ENCODE measurements around the gene ITGB4.
A peak's percentile ranks its signal among the peaks of the same experiment; 100 is the strongest.
"Not testable (repeated sequence)": the region's sequence is repeated elsewhere in the genome, so short reads cannot be mapped to it uniquely, and the experiment has no call there.

The ITGB4 gene

DNA sequence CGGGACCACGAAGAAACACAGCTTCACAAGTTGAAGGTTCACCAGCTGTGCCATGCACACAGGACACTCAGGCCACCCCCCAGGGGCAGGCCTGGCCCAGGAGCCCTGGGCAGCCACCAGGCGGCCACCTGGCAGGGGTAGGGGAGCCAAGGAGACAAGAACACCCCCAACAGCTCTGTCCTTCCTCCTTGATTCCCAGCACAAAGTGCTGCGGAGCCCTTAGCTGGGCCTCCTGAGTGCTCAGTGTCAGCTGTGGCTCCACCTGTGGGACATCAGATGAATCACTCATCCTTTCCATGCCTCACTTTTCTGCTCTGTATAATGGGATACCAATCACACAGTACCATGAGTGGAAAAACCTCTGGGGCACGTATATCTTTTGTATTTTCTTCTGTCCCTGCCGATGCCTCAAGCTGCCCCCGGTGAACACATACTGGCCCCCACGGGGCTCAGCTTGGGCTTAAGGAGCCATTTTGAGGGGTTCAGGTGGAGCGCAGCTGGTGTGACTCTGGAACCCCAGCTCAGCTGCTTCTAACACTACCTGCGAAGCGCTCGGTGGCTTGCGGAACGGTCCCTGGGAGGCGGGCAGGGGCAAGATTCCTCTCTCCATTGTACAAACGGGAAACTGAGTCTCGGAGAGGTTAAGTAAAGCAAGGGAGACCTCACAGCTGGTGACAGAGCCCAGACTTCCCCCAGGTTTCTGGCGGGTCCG lies 31.7 kb downstream of the ITGB4 start:
- no peak for DNase-seq (ENCODE audit: low read depth in 2 of 2)

DNA sequence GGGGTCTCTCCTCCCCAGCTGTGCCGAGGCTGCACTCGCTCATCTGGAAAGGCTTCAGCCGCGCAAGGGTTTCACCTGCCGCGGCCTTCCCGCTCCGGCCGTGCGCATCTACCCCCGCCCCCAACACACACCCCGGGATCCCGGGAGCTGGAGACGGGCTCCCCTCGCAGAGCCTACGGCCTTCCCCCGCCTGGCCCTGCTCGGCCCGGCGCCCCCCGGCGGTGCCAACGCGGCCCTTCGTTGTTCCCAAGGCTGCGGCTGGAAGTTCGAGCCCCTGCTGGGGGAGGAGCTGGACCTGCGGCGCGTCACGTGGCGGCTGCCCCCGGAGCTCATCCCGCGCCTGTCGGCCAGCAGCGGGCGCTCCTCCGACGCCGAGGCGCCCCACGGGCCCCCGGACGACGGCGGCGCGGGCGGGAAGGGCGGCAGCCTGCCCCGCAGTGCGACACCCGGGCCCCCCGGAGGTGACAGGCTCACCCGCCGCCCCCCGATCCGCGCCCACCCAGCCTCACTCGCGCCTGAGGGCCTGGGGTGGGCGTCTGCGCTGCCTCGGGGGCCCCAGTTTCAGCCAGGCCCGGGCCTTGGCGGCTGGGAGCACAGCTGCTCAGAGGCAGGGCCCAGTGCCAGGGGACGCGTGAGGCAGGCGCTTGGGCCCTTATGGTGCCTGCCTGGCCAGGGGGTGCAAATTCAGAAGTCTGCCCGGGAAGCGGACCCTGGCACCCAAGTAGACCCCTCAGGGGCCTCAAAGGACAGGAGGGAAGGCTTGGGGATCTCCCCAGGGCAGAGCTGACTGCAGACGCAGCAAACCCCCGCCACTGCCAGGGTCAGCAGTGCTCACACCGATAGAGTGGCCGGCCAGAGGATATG lies 32.5 kb downstream of the ITGB4 start:
- peak; percentile 51 to 67 for DNase-seq (ENCODE audit: low read depth in 2 of 2)

DNA sequence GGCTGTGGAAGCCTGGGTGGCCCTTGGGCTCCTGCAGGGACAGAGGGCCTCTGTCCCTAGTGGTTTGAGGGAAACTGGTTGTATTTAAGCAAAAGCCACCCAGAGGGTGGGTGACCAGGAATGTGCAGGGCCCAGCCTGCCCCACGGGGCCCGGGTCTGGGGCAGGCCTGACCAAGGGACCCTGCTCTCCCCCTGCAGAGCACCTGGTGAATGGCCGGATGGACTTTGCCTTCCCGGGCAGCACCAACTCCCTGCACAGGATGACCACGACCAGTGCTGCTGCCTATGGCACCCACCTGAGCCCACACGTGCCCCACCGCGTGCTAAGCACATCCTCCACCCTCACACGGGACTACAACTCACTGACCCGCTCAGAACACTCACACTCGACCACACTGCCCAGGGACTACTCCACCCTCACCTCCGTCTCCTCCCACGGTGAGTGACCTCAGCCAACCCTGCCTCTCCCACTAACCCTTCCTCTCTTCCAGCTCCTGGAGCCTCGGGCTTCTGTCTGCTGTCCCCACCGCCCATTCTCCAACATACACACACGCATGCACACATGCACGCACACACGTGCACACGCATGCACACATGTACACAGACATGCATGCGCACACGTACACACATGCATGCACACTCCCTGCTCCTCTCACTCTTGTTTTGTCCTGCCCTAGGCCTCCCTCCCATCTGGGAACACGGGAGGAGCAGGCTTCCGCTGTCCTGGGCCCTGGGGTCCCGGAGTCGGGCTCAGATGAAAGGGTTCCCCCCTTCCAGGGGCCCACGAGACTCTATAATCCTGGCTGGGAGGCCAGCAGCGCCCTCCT lies 33.3 kb downstream of the ITGB4 start:
- no peak for DNase-seq (ENCODE audit: low read depth in 2 of 2)

DNA sequence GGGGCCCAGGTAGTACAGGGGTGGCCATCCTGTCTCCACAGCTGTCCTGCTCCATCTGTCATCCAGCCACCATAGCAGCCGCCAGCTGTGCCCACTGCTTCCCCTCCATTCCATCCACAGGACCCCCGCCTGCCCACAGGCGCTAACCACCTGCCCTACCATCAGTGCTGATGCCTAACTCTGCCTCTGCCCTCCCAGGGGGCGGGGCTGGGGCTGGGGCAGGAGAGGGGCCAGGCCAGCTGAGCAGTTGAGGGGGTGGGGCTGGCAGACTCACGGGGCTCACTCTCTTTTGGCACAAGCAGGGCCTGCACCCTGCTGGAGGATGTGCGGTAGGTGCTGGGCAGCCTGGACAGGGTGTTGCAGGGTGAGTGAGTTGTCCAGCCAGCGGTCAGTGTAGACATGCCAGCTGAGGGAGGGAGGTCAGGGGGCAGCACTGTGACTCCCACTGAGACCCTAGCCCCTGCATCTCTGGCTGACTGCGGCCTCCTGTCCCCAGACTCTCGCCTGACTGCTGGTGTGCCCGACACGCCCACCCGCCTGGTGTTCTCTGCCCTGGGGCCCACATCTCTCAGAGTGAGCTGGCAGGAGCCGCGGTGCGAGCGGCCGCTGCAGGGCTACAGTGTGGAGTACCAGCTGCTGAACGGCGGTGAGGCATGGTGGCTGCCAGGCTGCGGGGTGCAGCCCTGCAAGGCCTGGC lies 34.1 kb downstream of the ITGB4 start:
- DNase-seq (ENCODE audit: low read depth in 2 of 2), result no peak

DNA sequence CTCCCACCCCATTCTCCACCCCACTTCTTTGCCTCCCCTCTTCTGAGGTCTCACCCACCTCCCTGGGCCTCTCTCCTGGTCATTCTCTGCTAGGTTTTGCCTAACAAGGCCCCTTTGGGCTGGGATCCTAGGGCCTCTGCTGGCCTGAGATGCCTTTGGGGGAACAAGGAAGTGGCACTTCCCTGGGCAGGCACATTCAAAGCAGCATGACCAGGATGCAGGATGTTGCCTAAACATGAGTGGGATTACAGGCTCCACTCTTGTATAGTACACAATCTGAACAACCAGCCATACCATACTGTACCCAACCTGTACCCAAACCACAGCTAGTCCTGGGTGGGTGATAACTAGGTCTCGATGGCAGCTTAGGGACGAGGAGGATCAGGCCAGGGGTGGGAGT lies 34.7 kb downstream of the ITGB4 start:
- no peak for DNase-seq (ENCODE audit: low read depth in 2 of 2)

DNA sequence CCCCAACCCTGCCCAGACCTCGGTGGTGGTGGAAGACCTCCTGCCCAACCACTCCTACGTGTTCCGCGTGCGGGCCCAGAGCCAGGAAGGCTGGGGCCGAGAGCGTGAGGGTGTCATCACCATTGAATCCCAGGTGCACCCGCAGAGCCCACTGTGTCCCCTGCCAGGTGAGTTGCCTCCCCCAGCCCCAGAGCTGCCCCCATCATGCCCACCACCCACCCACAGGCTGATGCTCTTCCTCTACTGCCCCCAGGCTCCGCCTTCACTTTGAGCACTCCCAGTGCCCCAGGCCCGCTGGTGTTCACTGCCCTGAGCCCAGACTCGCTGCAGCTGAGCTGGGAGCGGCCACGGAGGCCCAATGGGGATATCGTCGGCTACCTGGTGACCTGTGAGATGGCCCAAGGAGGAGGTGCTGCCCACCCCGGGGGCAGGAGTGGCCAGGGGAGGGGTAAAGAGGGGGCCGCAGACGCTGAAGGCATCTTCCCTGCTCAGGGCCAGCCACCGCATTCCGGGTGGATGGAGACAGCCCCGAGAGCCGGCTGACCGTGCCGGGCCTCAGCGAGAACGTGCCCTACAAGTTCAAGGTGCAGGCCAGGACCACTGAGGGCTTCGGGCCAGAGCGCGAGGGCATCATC lies 35.3 kb downstream of the ITGB4 start:
- DNase-seq (ENCODE audit: low read depth in 2 of 2), result no peak

DNA sequence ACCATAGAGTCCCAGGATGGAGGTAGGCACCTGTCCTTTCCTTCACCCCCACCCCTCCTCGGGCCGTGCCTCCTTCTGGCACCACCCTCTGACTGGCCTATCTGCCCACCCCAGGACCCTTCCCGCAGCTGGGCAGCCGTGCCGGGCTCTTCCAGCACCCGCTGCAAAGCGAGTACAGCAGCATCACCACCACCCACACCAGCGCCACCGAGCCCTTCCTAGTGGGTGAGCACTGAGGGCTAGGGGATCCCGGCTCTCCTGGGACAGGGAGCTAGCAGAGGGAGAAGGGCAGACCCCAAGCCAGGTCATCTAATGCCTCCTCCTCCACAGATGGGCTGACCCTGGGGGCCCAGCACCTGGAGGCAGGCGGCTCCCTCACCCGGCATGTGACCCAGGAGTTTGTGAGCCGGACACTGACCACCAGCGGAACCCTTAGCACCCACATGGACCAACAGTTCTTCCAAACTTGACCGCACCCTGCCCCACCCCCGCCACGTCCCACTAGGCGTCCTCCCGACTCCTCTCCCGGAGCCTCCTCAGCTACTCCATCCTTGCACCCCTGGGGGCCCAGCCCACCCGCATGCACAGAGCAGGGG lies 35.9 kb downstream of the ITGB4 start:
- DNase-seq (ENCODE audit: low read depth in 2 of 2), result no peak

DNA sequence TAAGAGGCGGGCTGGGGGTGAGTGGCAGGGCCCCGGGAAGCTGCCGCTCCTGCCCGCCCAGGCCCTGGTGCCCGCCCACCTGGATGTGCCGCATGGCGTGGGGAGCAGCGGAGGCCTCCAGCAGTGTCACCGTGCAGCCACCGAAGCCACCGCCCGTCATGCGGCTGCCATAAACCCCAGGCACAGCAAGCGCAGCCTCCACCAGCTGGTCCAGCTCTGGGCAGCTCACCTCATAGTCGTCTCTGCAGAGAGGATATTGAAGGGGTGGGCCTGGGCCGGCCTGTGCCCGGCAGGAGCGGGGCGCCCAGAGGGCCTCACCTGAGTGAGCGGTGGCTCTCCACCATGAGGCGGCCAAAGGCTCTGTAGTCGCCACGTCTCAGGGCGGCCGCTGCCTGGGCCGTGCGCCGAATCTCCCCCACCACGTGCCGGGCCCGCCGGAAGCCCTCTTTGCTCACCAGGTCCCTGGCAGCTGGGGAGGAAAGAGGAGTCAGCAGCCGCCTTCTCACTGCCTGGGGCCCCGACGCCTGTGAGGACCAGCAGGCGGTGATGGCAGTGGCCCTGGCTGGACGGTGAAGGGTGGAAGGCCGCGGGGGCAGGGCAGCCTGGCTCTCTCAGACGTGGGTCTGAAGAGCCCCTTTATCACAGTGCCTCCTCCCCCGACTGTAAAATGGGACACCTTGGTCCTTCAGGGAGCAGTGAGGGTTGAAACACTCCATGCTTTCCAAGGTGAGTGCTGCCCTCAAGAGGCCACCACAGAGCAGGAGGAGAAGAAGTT lies 37.1 kb downstream of the ITGB4 start:
- DNase-seq (ENCODE audit: low read depth in 2 of 2), result no peak

DNA sequence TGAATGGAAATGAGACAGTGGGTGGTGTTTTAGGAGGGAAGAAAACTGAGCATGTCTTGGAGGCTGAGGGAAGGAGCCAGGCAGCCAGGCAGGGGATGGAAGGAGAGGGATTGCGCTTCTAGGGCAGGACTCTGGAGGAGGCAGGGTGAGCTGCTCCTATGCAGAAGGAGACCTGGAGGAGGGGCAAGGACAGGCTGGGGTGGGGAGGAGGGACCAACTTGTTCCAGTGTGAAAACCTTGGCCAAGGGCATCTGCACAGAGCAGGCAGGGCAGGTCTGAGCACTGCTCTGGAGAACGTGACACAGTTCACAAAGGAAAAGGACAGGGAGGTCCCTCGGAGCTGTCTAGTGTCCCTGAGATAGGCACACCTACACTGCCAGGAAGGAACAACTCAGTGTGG lies 38.2 kb downstream of the ITGB4 start:
- DNase-seq (ENCODE audit: low read depth in 2 of 2), result no peak

DNA sequence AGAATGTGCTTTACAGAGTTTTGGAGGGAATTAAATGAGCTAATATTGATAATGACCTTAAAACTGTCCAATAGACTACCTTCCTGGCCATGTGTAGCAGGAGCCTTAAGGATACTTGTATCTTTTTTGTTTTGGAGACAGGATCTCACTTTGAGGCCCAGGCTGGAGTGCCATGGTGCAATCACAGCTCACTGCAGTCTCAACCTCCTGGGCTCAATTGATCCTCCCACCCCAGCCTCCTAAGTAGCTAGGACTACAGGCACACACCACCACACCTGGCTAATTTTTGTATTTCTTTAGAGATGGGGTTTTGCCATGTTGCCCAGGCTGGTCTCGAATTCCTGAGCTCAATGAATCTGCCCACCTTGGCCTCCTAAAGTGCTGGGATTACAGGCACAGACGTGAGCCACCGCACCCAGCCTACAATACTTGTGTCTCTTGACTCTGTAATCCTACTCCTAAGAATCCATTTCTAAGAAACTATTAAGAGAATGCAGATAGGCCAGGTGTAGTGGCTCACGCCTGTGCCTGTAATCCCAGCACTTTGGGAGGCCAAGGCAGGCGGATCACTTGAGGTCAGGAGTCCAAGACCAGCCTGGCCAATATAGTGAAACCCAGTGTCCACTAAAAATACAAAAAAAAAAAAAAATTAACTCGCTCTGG lies 38.9 kb downstream of the ITGB4 start:
- not testable (repeated sequence) for DNase-seq (ENCODE audit: low read depth in 2 of 2)

DNA sequence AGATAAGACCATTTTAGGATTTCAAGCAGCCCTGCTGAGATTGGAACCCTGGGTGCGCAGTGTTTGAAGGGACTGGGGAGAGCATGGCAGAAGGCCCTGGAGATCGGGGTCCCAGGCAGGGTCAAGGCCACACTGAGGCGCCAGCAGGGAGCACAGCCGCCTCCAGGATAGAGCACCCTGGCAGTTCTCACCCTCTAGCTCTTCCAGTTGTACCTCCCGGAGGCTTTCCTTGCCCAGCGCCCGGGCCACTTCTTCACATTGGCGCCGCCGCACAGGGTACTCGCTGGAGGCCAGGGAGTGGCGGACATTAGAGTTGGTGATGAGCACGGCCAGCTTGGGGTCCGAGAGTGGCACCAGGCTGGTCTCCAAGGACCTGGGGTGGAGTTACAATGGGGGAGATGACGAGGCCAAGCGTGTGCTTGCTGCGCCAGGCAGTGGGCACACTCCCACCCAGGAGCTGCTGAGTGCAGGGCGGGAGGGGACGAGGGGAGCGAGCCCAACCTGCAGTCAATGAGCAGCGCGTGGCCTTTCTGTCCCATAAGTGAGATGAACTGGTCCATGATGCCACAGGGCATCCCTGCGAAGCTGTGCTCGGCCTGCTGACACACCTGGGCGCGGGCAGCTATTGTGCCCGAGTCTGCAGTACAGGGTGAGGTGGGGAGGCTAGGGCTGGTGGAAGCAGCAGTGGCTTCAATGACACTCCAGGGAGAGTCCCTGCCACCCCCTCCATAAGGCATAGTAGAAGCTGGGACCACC lies 41.4 kb downstream of the ITGB4 start:
- no peak for DNase-seq (ENCODE audit: low read depth in 2 of 2)

DNA sequence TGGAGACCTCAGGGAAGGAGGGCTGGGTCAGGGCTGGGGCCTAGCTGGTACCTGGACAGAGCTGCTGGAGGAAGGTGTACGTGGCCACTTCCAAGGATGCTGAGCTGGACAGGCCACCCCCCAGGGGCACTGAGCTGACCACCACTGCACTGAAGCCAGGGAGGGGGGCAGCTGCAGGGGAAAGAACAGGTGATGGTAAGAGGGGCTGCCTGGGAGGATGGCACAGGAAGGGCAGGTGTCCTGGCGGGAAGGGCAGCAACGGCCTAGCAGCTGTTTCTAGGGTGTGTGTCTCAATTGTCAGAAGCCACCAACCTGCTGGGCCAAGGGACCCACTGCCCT lies 42.0 kb downstream of the ITGB4 start:
- DNase-seq (ENCODE audit: low read depth in 2 of 2), result no peak

DNA sequence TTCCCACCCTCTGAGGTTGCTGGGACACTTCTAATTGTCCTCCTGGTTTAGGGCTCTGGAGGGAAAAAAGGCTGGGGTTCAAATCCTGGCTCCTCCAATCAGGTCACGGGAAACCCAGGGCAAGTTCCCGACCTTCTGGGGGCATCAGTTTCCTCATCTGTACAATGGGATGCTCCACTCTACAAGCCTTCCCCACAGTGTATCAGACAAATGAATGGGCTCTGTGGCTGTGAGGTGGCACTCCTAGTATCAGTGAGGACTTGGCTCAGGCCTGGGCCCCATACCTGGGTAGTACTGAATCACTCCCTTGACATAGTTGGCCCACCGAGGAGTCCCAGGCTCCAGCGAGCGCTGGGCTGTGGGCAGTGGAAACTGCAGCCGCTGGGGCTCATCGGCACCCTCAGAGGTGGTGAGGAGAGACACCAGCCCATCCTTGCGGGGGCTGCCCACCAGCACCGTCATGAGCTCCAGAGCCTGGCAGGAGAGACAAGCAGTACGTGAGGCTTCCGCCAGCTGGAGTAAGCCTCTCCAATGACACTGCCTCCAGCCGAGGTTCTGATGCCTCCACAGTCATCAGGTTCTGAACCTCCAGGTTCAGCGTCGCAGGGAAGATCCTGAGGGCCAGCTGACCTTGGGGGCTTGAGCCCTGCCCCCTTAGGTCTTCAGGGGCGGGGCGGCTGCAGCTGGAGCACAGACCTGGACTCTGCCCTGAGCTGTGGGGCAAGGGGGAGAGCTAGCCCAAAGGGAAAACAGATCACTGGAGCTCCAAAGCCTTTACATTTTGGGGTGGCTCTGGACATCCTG lies 42.6 kb downstream of the ITGB4 start:
- no peak for DNase-seq (ENCODE audit: low read depth in 2 of 2)

DNA sequence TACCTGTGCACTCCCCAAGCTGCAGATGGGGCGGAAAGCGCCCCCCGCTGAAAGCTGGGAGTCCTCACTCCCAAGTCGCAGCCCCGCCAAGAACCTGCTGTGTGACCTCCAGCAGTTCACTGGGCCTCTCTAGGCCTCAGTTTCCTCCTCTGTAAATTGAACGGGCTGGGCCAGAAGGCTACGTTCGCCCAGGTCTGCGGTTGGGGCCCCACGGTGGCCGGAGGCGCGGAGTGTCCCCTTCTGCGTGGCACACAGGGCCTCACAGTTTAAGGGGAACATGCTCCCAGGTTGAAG lies 43.1 kb downstream of the ITGB4 start:
- DNase-seq (ENCODE audit: low read depth in 2 of 2), result no peak

DNA sequence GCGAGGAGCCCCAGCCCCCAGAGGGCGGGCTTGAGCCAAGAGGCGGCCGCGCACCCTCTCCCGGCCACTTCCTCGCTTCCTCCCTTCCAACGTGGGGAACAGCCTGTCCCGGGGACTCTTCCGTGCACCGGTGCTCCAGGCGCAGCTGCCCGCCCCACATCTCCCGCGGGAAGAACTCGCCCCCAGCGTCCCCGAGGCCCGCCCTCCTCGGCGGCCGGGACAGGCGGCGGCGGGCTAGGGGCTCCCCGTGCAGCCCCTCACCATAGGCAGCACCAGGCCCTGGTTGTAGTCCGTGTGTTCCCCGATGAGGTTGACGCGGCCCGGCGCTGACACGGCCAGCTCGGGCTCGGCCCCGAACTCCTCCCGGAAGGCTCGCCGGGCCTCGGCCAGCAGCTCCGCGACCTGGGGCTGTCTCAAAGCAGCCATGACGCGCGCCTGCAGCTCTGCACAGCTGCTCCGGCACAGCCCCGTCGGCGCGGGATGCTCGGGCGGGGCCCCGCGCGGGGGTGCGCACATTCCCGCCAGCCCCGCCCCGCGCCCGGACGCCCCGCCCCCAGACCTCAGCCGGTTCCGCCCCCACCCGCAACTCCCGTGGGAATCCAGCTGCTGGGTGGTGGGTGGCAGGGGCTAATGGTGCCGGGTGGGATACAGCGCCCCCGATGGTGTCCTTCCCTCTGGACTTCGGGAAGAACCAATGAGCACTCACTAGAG lies 43.6 kb downstream of the ITGB4 start, which contains the start of gene GALK1:
TSS of gene GALK1 (minus strand) at position 482 of the 711 bp plus-strand sequence. CDS start at position 426, 56 bp downstream.
- DNase-seq (ENCODE audit: low read depth in 2 of 2), result peak; percentile 67 to 73

DNA sequence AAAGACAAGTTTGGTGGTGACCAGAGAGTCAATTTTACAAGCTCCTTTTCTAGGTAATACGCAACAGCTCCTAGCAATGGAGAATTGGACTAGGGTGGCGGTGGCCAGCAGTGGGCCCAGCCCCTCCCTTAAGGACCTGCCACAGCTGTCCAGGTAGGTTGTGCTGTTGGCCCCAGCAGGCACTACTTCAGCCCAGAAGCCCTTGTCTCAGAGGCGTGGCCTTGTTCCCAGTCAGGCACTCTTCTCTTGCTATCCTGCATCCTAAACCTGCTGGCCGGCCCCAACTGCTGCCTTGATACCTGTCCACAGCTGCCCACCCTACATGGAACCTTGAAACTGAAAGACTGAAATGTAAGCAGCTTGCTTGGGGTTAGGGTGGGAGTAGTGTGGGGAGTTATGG lies 44.7 kb downstream of the ITGB4 start:
- DNase-seq (ENCODE audit: low read depth in 2 of 2), result no peak

DNA sequence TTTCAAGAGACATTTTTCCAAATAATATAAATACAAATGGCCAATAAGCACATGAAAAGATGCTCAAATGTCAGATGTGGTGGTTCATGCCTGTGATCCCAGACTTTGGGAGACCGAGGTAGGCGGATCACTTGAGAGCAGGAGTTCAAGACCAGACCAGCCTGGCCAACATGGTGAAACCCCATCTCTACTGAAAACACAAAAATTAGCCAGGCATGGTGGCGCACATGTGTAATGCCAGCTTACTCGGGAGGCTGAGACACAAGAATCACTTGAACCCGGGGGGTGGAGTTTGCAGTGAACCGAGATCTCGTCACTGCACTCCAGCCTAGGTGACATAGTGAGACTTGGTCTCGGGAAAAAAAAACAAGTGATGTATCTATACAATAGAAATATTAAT lies 46.6 kb downstream of the ITGB4 start:
- no peak for DNase-seq (ENCODE audit: low read depth in 2 of 2)

DNA sequence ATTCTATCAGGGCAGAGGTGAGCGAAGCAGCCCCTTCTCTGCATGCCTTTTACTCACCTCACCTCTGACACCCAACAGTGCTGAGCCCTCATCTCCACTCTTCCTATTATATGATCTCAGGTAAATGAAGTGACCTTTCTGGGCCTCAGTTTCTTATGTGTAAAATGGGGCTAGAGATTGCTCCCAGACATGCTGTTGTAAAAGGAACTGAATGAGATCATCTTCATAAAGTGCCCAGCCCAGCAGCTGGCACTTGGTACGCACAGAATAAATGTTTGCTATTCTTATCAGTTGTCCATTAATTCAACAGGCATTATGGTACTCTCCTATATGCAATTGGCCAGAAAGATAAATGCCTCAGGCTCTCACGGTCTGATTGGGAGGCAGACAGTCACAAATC lies 48.3 kb downstream of the ITGB4 start:
- DNase-seq (ENCODE audit: low read depth in 2 of 2), result no peak
